GM10266 (cell line): Measurements from ENCODE around the gene KRT35.

Source experiments
- DNase-seq: peaks from one replicate; pipeline ENCODE4 v3.0.0; 2012; ENCODE audit errors: extremely low spot score
- TF ChIP-seq, protein P1 (sequence below): IDR thresholded peaks from 2 replicates; pipeline ENCODE4 v1.5.1; 2012; ENCODE audit warnings: mild to moderate bottlenecking, low read depth; ENCODE audit not compliant: control insufficient read depth, insufficient read depth; ENCODE audit errors: missing control alignments

KRT35 gene

DNA sequence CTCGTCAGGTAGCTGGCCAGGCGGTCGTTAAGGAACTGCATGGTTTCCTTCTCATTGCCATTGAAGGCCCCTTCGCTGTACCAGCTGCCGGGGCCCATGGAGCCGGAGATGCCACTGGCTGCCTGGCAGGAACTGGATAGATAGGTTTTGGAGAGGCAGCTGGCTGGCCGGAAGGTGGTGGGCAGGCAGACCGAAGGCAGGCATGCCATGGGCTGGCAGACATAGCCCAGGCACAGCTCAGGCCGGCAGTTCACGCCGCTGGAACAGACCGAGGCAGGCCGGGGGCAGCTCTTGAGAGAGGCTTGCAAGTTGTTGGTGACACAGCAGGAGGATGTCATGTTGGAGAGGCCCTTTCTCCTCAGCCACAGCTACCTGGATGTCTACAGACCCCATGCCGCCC, 14.0 kb downstream of the KRT35 start, which contains the start of gene KRT32:
KRT32 (minus strand) TSS at position 399 of the 400 bp plus-strand sequence; CDS start at position 338, 61 bp downstream.
- DNase-seq, result no peak
- TF ChIP-seq, protein P1, sequence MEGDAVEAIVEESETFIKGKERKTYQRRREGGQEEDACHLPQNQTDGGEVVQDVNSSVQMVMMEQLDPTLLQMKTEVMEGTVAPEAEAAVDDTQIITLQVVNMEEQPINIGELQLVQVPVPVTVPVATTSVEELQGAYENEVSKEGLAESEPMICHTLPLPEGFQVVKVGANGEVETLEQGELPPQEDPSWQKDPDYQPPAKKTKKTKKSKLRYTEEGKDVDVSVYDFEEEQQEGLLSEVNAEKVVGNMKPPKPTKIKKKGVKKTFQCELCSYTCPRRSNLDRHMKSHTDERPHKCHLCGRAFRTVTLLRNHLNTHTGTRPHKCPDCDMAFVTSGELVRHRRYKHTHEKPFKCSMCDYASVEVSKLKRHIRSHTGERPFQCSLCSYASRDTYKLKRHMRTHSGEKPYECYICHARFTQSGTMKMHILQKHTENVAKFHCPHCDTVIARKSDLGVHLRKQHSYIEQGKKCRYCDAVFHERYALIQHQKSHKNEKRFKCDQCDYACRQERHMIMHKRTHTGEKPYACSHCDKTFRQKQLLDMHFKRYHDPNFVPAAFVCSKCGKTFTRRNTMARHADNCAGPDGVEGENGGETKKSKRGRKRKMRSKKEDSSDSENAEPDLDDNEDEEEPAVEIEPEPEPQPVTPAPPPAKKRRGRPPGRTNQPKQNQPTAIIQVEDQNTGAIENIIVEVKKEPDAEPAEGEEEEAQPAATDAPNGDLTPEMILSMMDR, result no peak

DNA sequence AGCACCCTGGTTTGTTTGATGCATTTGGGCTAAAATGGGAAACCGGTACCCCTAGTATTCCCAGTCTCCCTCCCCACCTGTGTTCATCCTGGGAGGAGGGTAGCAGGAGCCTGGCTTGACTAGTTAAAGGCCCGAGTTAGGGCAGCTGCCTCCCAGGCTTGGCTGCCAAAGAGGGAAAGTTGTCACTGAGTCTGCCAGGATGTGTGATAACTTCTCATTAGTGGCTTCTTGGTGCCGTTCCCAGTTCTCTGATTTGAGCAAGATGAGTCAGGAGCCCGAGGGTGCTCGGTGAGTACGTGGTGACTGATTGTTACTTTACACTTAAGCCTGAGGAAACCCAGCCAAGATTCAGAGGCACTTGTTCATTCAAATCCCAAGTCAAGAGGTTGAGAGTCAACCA, 16.3 kb downstream of the KRT35 start:
- DNase-seq, result no peak

DNA sequence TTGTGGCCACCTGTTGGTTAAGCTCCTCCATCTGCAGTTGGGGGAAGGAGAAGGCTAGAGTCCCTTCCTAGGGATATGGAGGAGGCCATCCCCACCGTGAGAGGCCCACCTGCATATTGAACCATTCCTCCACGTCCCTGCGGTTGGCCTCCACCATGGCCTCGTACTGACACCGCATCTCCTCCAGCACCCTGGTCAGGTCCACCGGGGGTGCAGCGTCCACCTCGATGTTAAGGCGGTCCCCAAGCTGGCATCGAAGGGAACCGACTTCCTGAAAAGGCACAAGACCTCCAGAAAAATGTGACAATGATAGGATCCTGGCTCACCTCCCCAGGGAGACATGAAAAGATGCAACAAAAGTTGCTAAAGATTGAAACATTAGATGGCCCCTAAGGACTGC, 16.8 kb downstream of the KRT35 start:
- TF ChIP-seq, protein P1, result no peak
- no peak for DNase-seq

More for the DNA sequence above, 16.3 kb downstream of the KRT35 start:
- TF ChIP-seq, protein P1, result no peak

DNA sequence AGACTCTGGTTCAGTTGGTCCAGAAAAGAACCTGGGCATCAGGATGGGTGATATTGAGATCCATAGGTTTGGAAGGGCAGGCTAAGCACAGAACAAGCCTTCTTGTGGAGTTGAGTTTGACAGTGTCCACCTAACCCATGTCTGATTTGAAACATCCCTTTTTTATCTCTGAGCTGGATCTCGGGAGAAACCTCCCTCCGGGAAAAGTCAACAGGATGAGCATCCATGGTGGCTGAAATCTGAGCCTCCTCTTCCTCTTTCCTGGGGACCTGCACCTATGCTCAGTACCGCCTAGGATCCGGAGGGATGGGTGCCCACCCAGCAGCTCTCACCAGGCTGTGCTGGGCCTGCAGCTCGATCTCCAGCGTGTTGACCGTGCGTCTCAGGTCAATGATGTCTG, 17.2 kb downstream of the KRT35 start:
- TF ChIP-seq, protein P1, result no peak
- no peak for DNase-seq

DNA sequence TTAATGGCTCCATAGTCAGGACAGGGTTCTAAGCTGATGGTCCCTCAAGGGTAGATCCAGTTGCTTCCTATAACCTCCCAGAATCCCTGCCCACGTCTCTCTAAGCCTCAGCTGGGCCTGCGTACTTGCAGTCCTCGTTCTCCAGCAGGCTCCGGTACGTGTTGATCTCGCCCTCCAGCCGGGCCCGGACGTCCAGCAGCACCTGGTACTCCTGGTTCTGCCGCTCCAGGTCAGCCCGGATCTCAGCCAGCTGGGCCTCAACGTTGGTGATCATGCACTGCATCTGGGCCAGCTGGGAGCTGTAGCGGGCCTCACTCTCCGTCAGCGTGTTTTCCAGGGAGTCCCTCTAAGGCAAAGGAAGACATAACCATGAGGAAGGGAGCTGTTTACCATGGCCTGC, 18.2 kb downstream of the KRT35 start:
- TF ChIP-seq, protein P1, result no peak
- DNase-seq, result no peak

DNA sequence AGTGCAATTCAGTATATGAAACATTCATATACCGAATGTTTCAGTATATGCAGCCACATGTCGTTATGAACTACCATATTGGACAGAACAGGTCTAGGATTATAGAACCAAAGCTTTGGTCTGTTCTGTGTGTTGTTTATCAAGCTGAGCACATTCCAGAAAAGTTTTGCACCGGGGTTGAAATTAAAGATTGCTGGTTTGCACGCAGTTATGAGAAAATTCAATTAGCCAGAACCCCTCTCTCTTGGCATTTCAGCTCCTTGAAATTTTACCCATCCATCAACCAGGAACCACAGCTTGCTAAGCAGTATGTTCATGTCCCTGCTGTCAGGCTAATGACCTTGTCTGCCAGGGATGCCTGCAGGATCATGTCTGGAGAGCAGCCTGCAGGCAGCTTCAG, 23.3 kb downstream of the KRT35 start:
- DNase-seq, result no peak
- TF ChIP-seq, protein P1, result no peak

DNA sequence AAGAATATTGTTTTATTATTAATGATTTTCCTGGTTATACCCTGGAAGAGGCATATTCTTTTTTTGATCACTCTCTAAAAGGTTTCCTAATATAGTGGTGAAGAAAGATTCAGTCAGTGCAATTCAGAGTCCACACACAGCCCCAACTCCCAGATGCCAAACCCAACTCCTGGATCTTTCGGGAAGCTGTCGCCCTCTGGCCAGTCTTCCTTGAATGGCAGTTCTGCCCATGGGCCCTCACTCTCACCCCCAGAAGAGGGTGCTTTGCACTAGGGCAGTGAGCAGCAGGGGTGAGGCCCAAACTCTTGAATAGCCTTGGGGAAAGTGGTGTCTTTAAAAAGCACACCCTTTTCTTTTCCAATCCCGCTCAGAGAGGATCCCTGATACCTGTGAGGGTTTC, 24.7 kb downstream of the KRT35 start:
- TF ChIP-seq, protein P1, result no peak
- DNase-seq, result no peak
